ENCODE data around the gene YLPM1.

The YLPM1 gene

GRCh38 chr14:74804219-74804825 is 41.2 kb downstream of the YLPM1 start:
- H3K4me3 ChIP-seq (ENCODE audit: low read length), result no peak overlapping the region
- DNase-seq (ENCODE audit: low read depth), result peak; percentile 50
- TF ChIP-seq CTCF (IDR thresholded peaks at IDR 0.05; ENCODE audit: insufficient read depth, low read depth, low read length, missing control alignments), result peak; percentile 54

GRCh38 chr14:74807853-74808545 is 44.9 kb downstream of the YLPM1 start:
- TF ChIP-seq CTCF (IDR thresholded peaks at IDR 0.05; ENCODE audit: insufficient read depth, low read depth, low read length, missing control alignments), result no peak
- no peak for DNase-seq (ENCODE audit: low read depth)
- H3K4me3 ChIP-seq (ENCODE audit: low read length), result no peak overlapping the region

DNA sequence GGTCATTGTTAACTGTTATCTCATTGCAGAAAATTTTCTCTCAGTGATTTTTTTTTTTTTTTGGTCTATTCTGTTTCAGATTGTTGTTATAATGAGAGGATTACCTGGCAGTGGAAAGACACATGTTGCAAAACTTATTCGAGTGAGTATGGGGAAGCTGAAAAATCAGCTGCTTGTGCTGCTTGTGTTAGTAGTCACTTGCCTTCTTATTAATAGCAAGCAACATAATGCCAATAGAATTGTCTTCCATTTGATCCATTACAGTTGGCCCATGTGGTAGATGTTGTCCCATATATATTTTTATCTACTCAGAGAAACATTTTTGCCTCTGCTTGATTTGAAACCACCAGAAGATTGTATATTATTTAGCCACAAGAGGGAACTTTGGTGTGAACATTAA is 53.0 kb downstream of the YLPM1 start:
- no peak overlapping the region for H3K4me3 ChIP-seq (ENCODE audit: low read length)
- no peak for TF ChIP-seq CTCF (IDR thresholded peaks at IDR 0.05; ENCODE audit: insufficient read depth, low read depth, low read length, missing control alignments)
- no peak for DNase-seq (ENCODE audit: low read depth)

- DNase-seq (ENCODE audit: low read depth), result no peak
- no peak overlapping the region for H3K4me3 ChIP-seq (ENCODE audit: low read length)
- no peak for TF ChIP-seq CTCF (IDR thresholded peaks at IDR 0.05; ENCODE audit: insufficient read depth, low read depth, low read length, missing control alignments)
Measured at GRCh38 chr14:74820288-74820687, 57.2 kb downstream of the YLPM1 start.

- TF ChIP-seq CTCF (IDR thresholded peaks at IDR 0.05; ENCODE audit: insufficient read depth, low read depth, low read length, missing control alignments), result no peak
- DNase-seq (ENCODE audit: low read depth), result no peak
- no peak overlapping the region for H3K4me3 ChIP-seq (ENCODE audit: low read length)
Measured at GRCh38 chr14:74821267-74821915, 58.3 kb downstream of the YLPM1 start.

DNA sequence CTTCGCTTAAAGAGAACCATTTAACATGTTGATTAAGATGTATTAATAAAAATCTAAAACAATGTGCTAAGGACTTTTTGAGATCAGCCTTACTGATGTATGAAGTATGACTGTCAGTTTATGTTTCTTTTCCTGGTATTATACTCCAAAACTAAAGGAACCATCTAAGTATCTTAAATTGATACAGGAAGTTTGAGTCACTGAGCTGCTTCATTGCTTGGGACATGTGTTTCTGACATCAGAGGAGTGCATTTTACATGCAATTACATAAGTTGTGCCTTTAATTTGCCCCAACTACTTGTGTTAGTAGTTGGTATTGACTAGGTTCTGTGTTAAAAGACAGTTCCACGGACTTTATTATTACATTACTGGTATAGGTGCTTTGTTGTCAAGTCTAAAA is 61.9 kb downstream of the YLPM1 start:
- no peak for TF ChIP-seq CTCF (IDR thresholded peaks at IDR 0.05; ENCODE audit: insufficient read depth, low read depth, low read length, missing control alignments)
- DNase-seq (ENCODE audit: low read depth), result peak; percentile 61
- H3K4me3 ChIP-seq (ENCODE audit: low read length), result no peak overlapping the region

Measured in epithelial cell of esophagus (primary cell).